GM23248 (cell line): ENCODE data around the gene CADM4. TPM values are rescaled to one million over a fixed set of nuclear protein-coding genes. Genes with fewer than 3 reads are reported as not detected.

Experiments
- DNase-seq: peaks from one replicate; pipeline ENCODE4 v3.0.0-alpha.2; 2015
- H2AFZ ChIP-seq: fragments of 200-600 bp; sonication (generic); 2 replicates; pipeline ENCODE4 v1.6.1; 2016; ENCODE audit warnings: antibody characterized with exemption
- H3F3A ChIP-seq: fragments of 200-600 bp; sonication (generic); 2 replicates; pipeline ENCODE4 v1.6.1; 2016; ENCODE audit warnings: mild to moderate bottlenecking, antibody characterized with exemption, mixed run types; ENCODE audit not compliant: insufficient read depth
- H3K27ac ChIP-seq: fragments of 200-600 bp; sonication (generic); 2 replicates; pipeline ENCODE4 v1.5.1; 2016; ENCODE audit warnings: mild to moderate bottlenecking
- H3K27me3 ChIP-seq: fragments of 200-600 bp; sonication (generic); replicated peaks from 2 replicates; pipeline ENCODE4 v1.6.1; 2016; ENCODE audit warnings: mild to moderate bottlenecking; ENCODE audit not compliant: insufficient read depth
- H3K36me3 ChIP-seq: fragments of 200-600 bp; sonication (generic); 2 replicates; pipeline ENCODE4 v1.6.1; 2016; ENCODE audit warnings: low read depth, mild to moderate bottlenecking
- H3K4me1 ChIP-seq: fragments of 200-600 bp; sonication (generic); 2 replicates; pipeline ENCODE4 v1.6.1; 2016; ENCODE audit warnings: mild to moderate bottlenecking; ENCODE audit not compliant: insufficient read depth
- H3K4me2 ChIP-seq: fragments of 200-600 bp; sonication (generic); one replicate; pipeline ENCODE4 v1.6.1; 2016; ENCODE audit warnings: mild to moderate bottlenecking; ENCODE audit not compliant: unreplicated experiment
- H3K4me3 ChIP-seq: fragments of 200-600 bp; sonication (generic); 2 replicates; pipeline ENCODE4 v1.5.1; 2016; ENCODE audit warnings: mild to moderate bottlenecking
- H3K79me2 ChIP-seq: fragments of 200-600 bp; sonication (generic); 2 replicates; pipeline ENCODE4 v1.6.1; 2016; ENCODE audit warnings: mild to moderate bottlenecking; ENCODE audit not compliant: insufficient read depth
- H3K9ac ChIP-seq: fragments of 200-600 bp; sonication (generic); 2 replicates; pipeline ENCODE4 v1.6.1; 2016; ENCODE audit warnings: mild to moderate bottlenecking
- H3K9me2 ChIP-seq: fragments of 200-600 bp; sonication (generic); 2 replicates; pipeline ENCODE4 v1.6.1; 2016; ENCODE audit warnings: mixed run types, mild to moderate bottlenecking, moderate library complexity; ENCODE audit not compliant: insufficient read depth
- H3K9me3 ChIP-seq: fragments of 200-600 bp; sonication (generic); one replicate; pipeline ENCODE4 v1.6.1; 2017; ENCODE audit warnings: low read depth
- H4K20me1 ChIP-seq: fragments of 200-600 bp; sonication (generic); 2 replicates; pipeline ENCODE4 v1.6.0; 2016; ENCODE audit not compliant: insufficient read depth
- EZH2 ChIP-seq: fragments of 200-600 bp; sonication (generic); IDR thresholded peaks from 2 replicates; pipeline ENCODE4 v1.6.1; 2018; ENCODE audit warnings: antibody characterized with exemption, mild to moderate bottlenecking; ENCODE audit not compliant: insufficient read depth, poor library complexity, severe bottlenecking
- EZH2phosphoT487 ChIP-seq: fragments of 200-600 bp; sonication (generic); IDR thresholded peaks from 2 replicates; pipeline ENCODE4 v1.6.1; 2018; ENCODE audit warnings: antibody characterized with exemption, moderate library complexity, mild to moderate bottlenecking, low read depth; ENCODE audit not compliant: insufficient read depth
- WGBS, 2 experiments: methylation state at CpG; one replicate each; pipeline ENCODE4 v1.1.6; 2015 to 2017; ENCODE audit warnings: low lambda C conversion rate in 2 of 2, low coverage in 1 of 2; ENCODE audit errors: missing lambda C conversion rate in 2 of 2; 5-methylcytosine and 5-hydroxymethylcytosine counted together
- in situ Hi-C: fragments of 300-500 bp; cut with MboI; formaldehyde crosslinking; loops from 2 replicates; pipeline ENCODE4 v1.15.0; 2020
- polyA plus RNA-seq: library from polyadenylated mRNA; unstranded; fragments of >200 nt; fragmentation: Nextera tagmentation; extraction: Ambion mirVana; gene quantifications from 2 replicates; pipeline ENCODE4 v1.2.1, GENCODE V29; 2016
- total RNA-seq: library from RNA; depleted of rRNA; stranded (reverse); fragments of >200 nt; shearing (Covaris generic); gene quantifications from 2 replicates; pipeline ENCODE4 v1.2.3, GENCODE V29; 2014; rRNA removed

The CADM4 gene, protein sequence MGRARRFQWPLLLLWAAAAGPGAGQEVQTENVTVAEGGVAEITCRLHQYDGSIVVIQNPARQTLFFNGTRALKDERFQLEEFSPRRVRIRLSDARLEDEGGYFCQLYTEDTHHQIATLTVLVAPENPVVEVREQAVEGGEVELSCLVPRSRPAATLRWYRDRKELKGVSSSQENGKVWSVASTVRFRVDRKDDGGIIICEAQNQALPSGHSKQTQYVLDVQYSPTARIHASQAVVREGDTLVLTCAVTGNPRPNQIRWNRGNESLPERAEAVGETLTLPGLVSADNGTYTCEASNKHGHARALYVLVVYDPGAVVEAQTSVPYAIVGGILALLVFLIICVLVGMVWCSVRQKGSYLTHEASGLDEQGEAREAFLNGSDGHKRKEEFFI
- total RNA-seq = 1.0 and 1.7 TPM in 2 replicates
- 0.14 and 0.27 TPM in 2 replicates for polyA plus RNA-seq

- Histone ChIP-seq H3K9me3 (no peaks in the 10 kb centered on the region), H3K9ac (no peak within 1 kb of the TSS), H3K4me3 (peak within 1 kb of the TSS; percentile 58), H3F3A (0 out of 2 replicates have a peak, but pooled peaks cover 15% of the 10 kb centered on the region), H3K27me3 (peaks cover 22% of the 10 kb centered on the region), H2AFZ (peak within 1 kb of the TSS; percentile 45), H3K36me3 (no peaks in the 10 kb centered on the region), H4K20me1 (no peaks in the 10 kb centered on the region), H3K27ac (no peak within 1 kb of the TSS), H3K4me2 (peak within 1 kb of the TSS; percentile 48), H3K9me2 (no peaks in the 10 kb centered on the region), H3K79me2 (no peaks in the 10 kb centered on the region), H3K4me1 (peaks cover 14% of the 10 kb centered on the region)
- in situ Hi-C loops = no loop called here
- no peak for TF ChIP-seq EZH2
- TF ChIP-seq EZH2phosphoT487 = no peak
- DNase-seq = peak; percentile 17
- 2 to 3% methylated on average over 12 to 70 of the region's 110 CpGs for WGBS, 2 experiments
Observed at GRCh38 chr19:43639519-43640423, at the start of gene CADM4. Gene CADM4, minus strand, starts transcription at chr19:43639850. Its CDS starts 60 bp downstream, at chr19:43639790.

GRCh38 chr19:43688059-43688701, 48.5 kb upstream of the CADM4 start:
- H2AFZ ChIP-seq = no peak overlapping the region
- no peaks in the 10 kb centered on the region for H3F3A ChIP-seq
- H3K9me2 ChIP-seq = no peaks in the 10 kb centered on the region
- no peaks in the 10 kb centered on the region for H3K27me3 ChIP-seq
- no peak overlapping the region for H3K9ac ChIP-seq
- H3K9me3 ChIP-seq = no peaks in the 10 kb centered on the region
- no peak for DNase-seq
- H3K27ac ChIP-seq = no peak overlapping the region
- TF ChIP-seq EZH2 (no peak), EZH2phosphoT487 (no peak)
- in situ Hi-C loops = no loop called here
- WGBS, 2 experiments = 66 to 67% methylated on average over 10 of the region's 10 CpGs
- H3K79me2 ChIP-seq = no peaks in the 10 kb centered on the region
- no peaks in the 10 kb centered on the region for H3K4me1 ChIP-seq
- no peak overlapping the region for H3K4me3 ChIP-seq
- no peaks in the 10 kb centered on the region for H3K36me3 ChIP-seq
- H3K4me2 ChIP-seq = no peak overlapping the region
- H4K20me1 ChIP-seq = no peaks in the 10 kb centered on the region

- DNase-seq = no peak
- Histone ChIP-seq H3K36me3 (no peaks in the 10 kb centered on the region), H4K20me1 (no peaks in the 10 kb centered on the region), H2AFZ (no peak overlapping the region), H3F3A (no peaks in the 10 kb centered on the region), H3K79me2 (no peaks in the 10 kb centered on the region), H3K9me2 (no peaks in the 10 kb centered on the region), H3K9me3 (no peaks in the 10 kb centered on the region), H3K4me1 (no peaks in the 10 kb centered on the region), H3K27me3 (no peaks in the 10 kb centered on the region), H3K4me2 (no peak overlapping the region), H3K27ac (no peak overlapping the region), H3K4me3 (no peak overlapping the region), H3K9ac (no peak overlapping the region)
- 43 to 52% methylated on average over 1 of the region's 1 CpG for WGBS, 2 experiments
- TF ChIP-seq EZH2phosphoT487 (no peak), EZH2 (no peak)
- in situ Hi-C loops = no loop called here
Observed at GRCh38 chr19:43687660-43687997, 48.0 kb upstream of the CADM4 start.

DNA sequence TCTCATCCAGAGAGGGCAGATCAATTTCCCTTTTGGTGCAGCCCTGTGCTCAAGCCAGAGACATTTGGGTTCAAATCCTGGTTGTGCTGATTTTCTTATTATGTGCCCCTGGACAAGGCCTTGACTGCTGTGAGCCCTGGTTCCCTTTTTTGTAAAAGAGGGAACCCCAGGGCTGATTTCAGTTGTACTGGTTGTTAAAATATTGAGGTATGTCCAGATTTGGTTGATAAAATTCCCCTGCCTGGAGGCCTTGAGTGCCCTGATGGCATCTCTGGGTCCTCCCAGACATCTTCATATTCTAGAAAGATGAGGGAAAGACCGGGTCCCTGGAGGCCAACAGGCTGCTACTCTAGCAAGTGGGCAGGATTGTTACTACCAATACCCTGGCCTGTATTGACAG, 44.7 kb upstream of the CADM4 start:
- TF ChIP-seq EZH2 (no peak), EZH2phosphoT487 (no peak)

More for the DNA sequence above, 44.7 kb upstream of the CADM4 start:
- H3K4me3 ChIP-seq = no peak overlapping the region
- no peak overlapping the region for H3K27ac ChIP-seq
- H3F3A ChIP-seq = no peaks in the 10 kb centered on the region
- no peak for DNase-seq
- H3K27me3 ChIP-seq = no peaks in the 10 kb centered on the region
- no peak overlapping the region for H3K4me2 ChIP-seq
- in situ Hi-C loops = no loop called here
- H3K9ac ChIP-seq = no peak overlapping the region
- no peaks in the 10 kb centered on the region for H3K79me2 ChIP-seq
- H3K9me2 ChIP-seq = no peaks in the 10 kb centered on the region
- H3K4me1 ChIP-seq = no peaks in the 10 kb centered on the region
- no peak overlapping the region for H2AFZ ChIP-seq
- H3K36me3 ChIP-seq = no peaks in the 10 kb centered on the region
- no peaks in the 10 kb centered on the region for H3K9me3 ChIP-seq
- no peaks in the 10 kb centered on the region for H4K20me1 ChIP-seq
- WGBS, 2 experiments = 82 to 92% methylated on average over 1 of the region's 1 CpG
